ENCODE results near the gene TSPAN18.

- TF ChIP-seq, protein P1, sequence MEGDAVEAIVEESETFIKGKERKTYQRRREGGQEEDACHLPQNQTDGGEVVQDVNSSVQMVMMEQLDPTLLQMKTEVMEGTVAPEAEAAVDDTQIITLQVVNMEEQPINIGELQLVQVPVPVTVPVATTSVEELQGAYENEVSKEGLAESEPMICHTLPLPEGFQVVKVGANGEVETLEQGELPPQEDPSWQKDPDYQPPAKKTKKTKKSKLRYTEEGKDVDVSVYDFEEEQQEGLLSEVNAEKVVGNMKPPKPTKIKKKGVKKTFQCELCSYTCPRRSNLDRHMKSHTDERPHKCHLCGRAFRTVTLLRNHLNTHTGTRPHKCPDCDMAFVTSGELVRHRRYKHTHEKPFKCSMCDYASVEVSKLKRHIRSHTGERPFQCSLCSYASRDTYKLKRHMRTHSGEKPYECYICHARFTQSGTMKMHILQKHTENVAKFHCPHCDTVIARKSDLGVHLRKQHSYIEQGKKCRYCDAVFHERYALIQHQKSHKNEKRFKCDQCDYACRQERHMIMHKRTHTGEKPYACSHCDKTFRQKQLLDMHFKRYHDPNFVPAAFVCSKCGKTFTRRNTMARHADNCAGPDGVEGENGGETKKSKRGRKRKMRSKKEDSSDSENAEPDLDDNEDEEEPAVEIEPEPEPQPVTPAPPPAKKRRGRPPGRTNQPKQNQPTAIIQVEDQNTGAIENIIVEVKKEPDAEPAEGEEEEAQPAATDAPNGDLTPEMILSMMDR (IDR thresholded peaks at IDR 0.05; ENCODE audit: low read length): no peak
- TF ChIP-seq EZH2 (IDR thresholded peaks at IDR 0.05; ENCODE audit: borderline replicate concordance, low read length): no peak
These were observed 44.5 kb downstream of the TSPAN18 start for GRCh38 chr11:44771252-44771734.

All from OCI-LY1 (cell line).